ENCODE data around the gene JAKMIP1. TPM values are rescaled to one million over a fixed set of nuclear protein-coding genes. Genes with fewer than 3 reads are reported as not detected.

JAKMIP1 gene
- total RNA-seq, 2 experiments from 2014 or later = 5.6 to 6.3 TPM

GRCh38 chr4:6105311-6105911, 94.9 kb downstream of the JAKMIP1 start:
- Mint-ChIP-seq H3K4me3 (no peak overlapping the region), H3K4me1 (ENCODE audit: low read depth) (no peaks in the 10 kb centered on the region), H3K9me3 (no peaks in the 10 kb centered on the region), H3K27me3 (peaks cover 2% of the 10 kb centered on the region), H3K36me3 (ENCODE audit: low read depth) (peaks cover 5% of the 10 kb centered on the region), H3K27ac (no peak overlapping the region)
- CTCF ChIA-PET = interaction anchor here (0.9 kb wide), 1 partner anchor 107 kb away, joined by 3 read pairs; no protein-coding TSS in a partner anchor
- intact Hi-C loops (cut with micrococcal nuclease) = no loop called here
- DNase-seq (no peak), ATAC-seq (no peak)
- no peak for TF ChIP-seq CTCF (IDR thresholded peaks at IDR 0.05)
- POLR2A ChIA-PET = no interaction called here

GRCh38 chr4:6104541-6105130, 95.7 kb downstream of the JAKMIP1 start:
- peaks cover 2% of the 10 kb centered on the region for H3K27me3 Mint-ChIP-seq
- no peaks in the 10 kb centered on the region for H3K9me3 Mint-ChIP-seq

GRCh38 chr4:6097581-6097980, 102.8 kb downstream of the JAKMIP1 start:
- no peaks in the 10 kb centered on the region for H3K4me1 Mint-ChIP-seq (ENCODE audit: low read depth)
- intact Hi-C loops (cut with micrococcal nuclease) = no loop called here
- H3K27ac Mint-ChIP-seq = no peak overlapping the region
- H3K9me3 Mint-ChIP-seq = peaks cover 3% of the 10 kb centered on the region
- no peaks in the 10 kb centered on the region for H3K36me3 Mint-ChIP-seq (ENCODE audit: low read depth)
- POLR2A ChIA-PET = no interaction called here
- DNase-seq (no peak), ATAC-seq (no peak)
- TF ChIP-seq CTCF (IDR thresholded peaks at IDR 0.05) = no peak
- peaks cover 3% of the 10 kb centered on the region for H3K27me3 Mint-ChIP-seq
- no peak overlapping the region for H3K4me3 Mint-ChIP-seq
- CTCF ChIA-PET = interaction anchor here (1.4 kb wide), 1 partner anchor 13 kb away, joined by 3 read pairs; no protein-coding TSS in a partner anchor

More at GRCh38 chr4:6104541-6105130, 95.7 kb downstream of the JAKMIP1 start:
- intact Hi-C loops (cut with micrococcal nuclease) = no loop called here
- ATAC-seq = no peak
- Mint-ChIP-seq H3K36me3 (ENCODE audit: low read depth) (peaks cover 5% of the 10 kb centered on the region), H3K4me1 (ENCODE audit: low read depth) (no peaks in the 10 kb centered on the region), H3K27ac (no peak overlapping the region), H3K4me3 (no peak overlapping the region)
- ChIA-PET POLR2A (no interaction called here), CTCF (no interaction called here)
- DNase-seq = no peak
- TF ChIP-seq CTCF (IDR thresholded peaks at IDR 0.05) = no peak

- H3K9me3 Mint-ChIP-seq = peaks cover 3% of the 10 kb centered on the region
- intact Hi-C loops (cut with micrococcal nuclease) = no loop called here
- H3K4me3 Mint-ChIP-seq = no peak overlapping the region
- TF ChIP-seq CTCF (IDR thresholded peaks at IDR 0.05) = no peak
- ATAC-seq (no peak), DNase-seq (no peak)
- H3K36me3 Mint-ChIP-seq (ENCODE audit: low read depth) = no peaks in the 10 kb centered on the region
- H3K27me3 Mint-ChIP-seq = peaks cover 3% of the 10 kb centered on the region
- peaks cover 3% of the 10 kb centered on the region for H3K4me1 Mint-ChIP-seq (ENCODE audit: low read depth)
- ChIA-PET CTCF (no interaction called here), POLR2A (no interaction called here)
- H3K27ac Mint-ChIP-seq = no peak overlapping the region
Observed at GRCh38 chr4:6095897-6096296, 104.5 kb downstream of the JAKMIP1 start.

- H3K4me3 Mint-ChIP-seq = no peak overlapping the region
- H3K27me3 Mint-ChIP-seq = peaks cover 3% of the 10 kb centered on the region
- H3K9me3 Mint-ChIP-seq = peaks cover 3% of the 10 kb centered on the region
- intact Hi-C loops (cut with micrococcal nuclease) = no loop called here
- ChIA-PET POLR2A (no interaction called here), CTCF (no interaction called here)
- peaks cover 3% of the 10 kb centered on the region for H3K4me1 Mint-ChIP-seq (ENCODE audit: low read depth)
- DNase-seq = no peak
- ATAC-seq = peak; percentile 37
- no peaks in the 10 kb centered on the region for H3K36me3 Mint-ChIP-seq (ENCODE audit: low read depth)
- no peak for TF ChIP-seq CTCF (IDR thresholded peaks at IDR 0.05)
- H3K27ac Mint-ChIP-seq = no peak overlapping the region
Observed at GRCh38 chr4:6095023-6095752, 105.2 kb downstream of the JAKMIP1 start.
